CD4-positive, CD25-positive, alpha-beta regulatory T cell (primary cell): Measurements from ENCODE around the gene RPS27. TPM values are rescaled to one million over a fixed set of nuclear protein-coding genes. Genes with fewer than 3 reads are reported as not detected.
"Not testable (repeated sequence)": the region's sequence is repeated elsewhere in the genome, so short reads cannot be mapped to it uniquely, and the experiment has no call there.

ENCODE experiments used
- ATAC-seq, 2 donors: fragments of 150-1000 bp; cut with Tn5 transposase; one replicate each; pipeline ENCODE4 v1.10.0; 2021; ENCODE audit warnings: low read depth in 2 of 2, moderate number of reproducible peaks in 2 of 2, moderate library complexity in 1 of 2
- DNase-seq, 3 donors: peaks; one replicate each; pipeline versions ENCODE4 v3.0.0 to v3.0.0-alpha.2; 2012 to 2022; ENCODE audit warnings: mixed read lengths in 1 of 3
- H3K27ac ChIP-seq: one replicate; pipeline ENCODE4 v1.7.0; 2013; ENCODE audit warnings: mild to moderate bottlenecking, low read length; ENCODE audit not compliant: insufficient read depth, poor library complexity, severe bottlenecking
- H3K27me3 ChIP-seq: one replicate; pipeline ENCODE4 v1.7.0; 2013; ENCODE audit warnings: low read length; ENCODE audit not compliant: control insufficient read depth, insufficient read depth
- H3K36me3 ChIP-seq: one replicate; pipeline ENCODE4 v1.7.0; 2013; ENCODE audit warnings: mild to moderate bottlenecking, low read length, moderate library complexity; ENCODE audit not compliant: control insufficient read depth, insufficient read depth
- H3K4me1 ChIP-seq: 2 replicates; pipeline ENCODE4 v1.7.0; 2013; ENCODE audit warnings: mild to moderate bottlenecking, low read length; ENCODE audit not compliant: insufficient read depth, control insufficient read depth, poor library complexity, severe bottlenecking
- H3K4me3 ChIP-seq: one replicate; pipeline ENCODE4 v1.7.0; 2013; ENCODE audit warnings: low read depth, mild to moderate bottlenecking, low read length, moderate library complexity
- H3K9me3 ChIP-seq, 2 experiments: 1 replicate in 1 of 2; 2 replicates in 1 of 2; pipeline ENCODE4 v1.7.0; 2013; ENCODE audit warnings: low read length in 2 of 2, mild to moderate bottlenecking in 1 of 2, moderate library complexity in 1 of 2; ENCODE audit not compliant: control insufficient read depth in 2 of 2
- H3K27ac Mint-ChIP-seq, 3 donors: one replicate each; pipeline ENCODE4 v1.8.0; 2020 to 2022; ENCODE audit warnings: mild to moderate bottlenecking in 3 of 3, mixed read lengths in 3 of 3, moderate library complexity in 2 of 3
- H3K27me3 Mint-ChIP-seq: one replicate; pipeline ENCODE4 v1.8.0; 2022; ENCODE audit warnings: mild to moderate bottlenecking, mixed read lengths
- H3K36me3 Mint-ChIP-seq: one replicate; pipeline ENCODE4 v1.8.0; 2020; ENCODE audit warnings: mixed read lengths
- H3K4me1 Mint-ChIP-seq, 4 donors: one replicate each; pipeline ENCODE4 v1.8.0; 2020 to 2022; ENCODE audit warnings: mixed read lengths in 4 of 4, mild to moderate bottlenecking in 1 of 4
- H3K4me3 Mint-ChIP-seq, 4 donors: one replicate each; pipeline ENCODE4 v1.8.0; 2020 to 2022; ENCODE audit warnings: mild to moderate bottlenecking in 4 of 4, mixed read lengths in 4 of 4, moderate library complexity in 3 of 4
- H3K9me3 Mint-ChIP-seq, 7 donors: one replicate each; pipeline ENCODE4 v1.8.0; 2020 to 2022; ENCODE audit warnings: mixed read lengths in 7 of 7, mild to moderate bottlenecking in 3 of 7, moderate library complexity in 2 of 7
- polyA plus RNA-seq, 4 donors: library from polyadenylated mRNA; unstranded; fragments of 300-500 nt; fragmentation: Illumina TruSeq; gene quantifications; one replicate each; pipeline ENCODE4 v1.2.3, GENCODE V29; 2021
- total RNA-seq: library from RNA; stranded (reverse); gene quantifications from one replicate; pipeline ENCODE4 v1.2.3, GENCODE V29; 2022

Gene RPS27
- total and polyA plus RNA-seq, 5 donors from 2014 or later: 4,265 to 24,850 (median 17,883) TPM

DNA sequence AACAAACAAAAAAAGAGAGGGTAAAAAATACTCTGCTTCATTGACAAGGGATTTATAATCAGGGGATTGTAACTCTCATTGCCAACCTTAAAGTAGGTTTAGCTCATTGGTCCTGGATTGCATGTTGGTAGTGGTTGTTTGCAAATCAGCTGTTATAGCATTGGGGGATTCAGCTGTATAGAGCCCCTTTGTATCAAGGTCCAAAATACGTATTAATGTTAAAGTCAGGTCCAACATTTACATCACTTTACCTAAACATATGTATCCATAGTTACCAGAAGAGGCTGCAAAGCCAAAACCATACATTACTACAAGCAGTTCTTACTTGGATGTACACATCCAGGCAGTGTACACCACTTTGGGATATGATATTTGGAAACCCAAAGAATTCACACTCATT, 29.4 kb downstream of the RPS27 start:
- Mint-ChIP-seq H3K27me3 (peaks cover 5% of the 10 kb centered on the region), H3K4me1 (no peaks in the 10 kb centered on the region), H3K27ac (no peak overlapping the region), H3K4me3 (no peak overlapping the region), H3K9me3 (peaks cover 0 to 1% (median 0%) of the 10 kb centered on the region in 7 donors), H3K36me3 (no peaks in the 10 kb centered on the region)
- no peak overlapping the region for H3K4me3 ChIP-seq
- no peak overlapping the region for H3K27ac ChIP-seq
- no peak for ATAC-seq
- H3K36me3 ChIP-seq: no peaks in the 10 kb centered on the region
- H3K4me1 ChIP-seq: no peaks in the 10 kb centered on the region
- no peaks in the 10 kb centered on the region for H3K9me3 ChIP-seq
- DNase-seq: no peak
- H3K27me3 ChIP-seq: no peaks in the 10 kb centered on the region

DNA sequence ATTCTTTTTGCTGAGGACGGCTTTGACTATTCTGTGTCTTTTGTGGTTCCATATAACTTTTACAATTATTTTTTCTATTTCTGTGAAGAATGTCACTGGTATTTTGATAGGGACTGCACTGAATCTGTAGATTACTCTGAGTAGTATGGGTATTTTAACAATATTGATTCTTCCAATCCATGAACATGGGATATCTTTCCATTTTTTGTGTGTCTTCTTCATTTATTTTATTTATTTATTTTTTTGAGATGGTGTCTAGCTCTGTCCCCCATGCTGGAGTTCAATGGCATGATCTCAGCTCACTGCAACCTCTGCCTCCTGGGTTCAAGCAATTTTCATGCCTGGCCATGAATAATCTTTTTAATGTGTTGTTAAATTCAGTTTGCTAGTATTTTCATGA, 43.1 kb downstream of the RPS27 start:
- not testable (repeated sequence) for H3K27ac Mint-ChIP-seq, H3K4me3 ChIP-seq, ATAC-seq, H3K4me1 ChIP-seq, H3K4me1 Mint-ChIP-seq, DNase-seq, H3K4me3 Mint-ChIP-seq, H3K27me3 ChIP-seq, H3K9me3 Mint-ChIP-seq, H3K9me3 ChIP-seq, H3K36me3 Mint-ChIP-seq, H3K36me3 ChIP-seq, H3K27ac ChIP-seq
- peaks cover 14% of the 10 kb centered on the region for H3K27me3 Mint-ChIP-seq

Other genes with a start within 250 kb of the RPS27 start
- 8.3 TPM for gene SLC27A3, start 215.4 kb upstream of the RPS27 start, total RNA-seq
- 1 to 10 TPM; 5.4 to 8.3 (median 5.9) TPM for gene SLC27A3, start 215.4 kb upstream of the RPS27 start, polyA plus RNA-seq
- 81.5 TPM for gene GATAD2B, start 67.8 kb upstream of the RPS27 start, total RNA-seq
- gene GATAD2B, start 67.8 kb upstream of the RPS27 start, polyA plus RNA-seq: 1 to 10 TPM; 2.9 to 4.5 (median 3.3) TPM
- gene DENND4B, start 44.0 kb upstream of the RPS27 start, total RNA-seq: 133 TPM
- gene DENND4B, start 44.0 kb upstream of the RPS27 start, polyA plus RNA-seq: 10 to 100 TPM; 11.2 to 21.2 (median 13.6) TPM
- gene CRTC2, start 32.1 kb upstream of the RPS27 start, total RNA-seq: 145 TPM
- 10 to 100 TPM; 13.6 to 32.6 (median 26.0) TPM for gene CRTC2, start 32.1 kb upstream of the RPS27 start, polyA plus RNA-seq
- gene SLC39A1, start 27.2 kb upstream of the RPS27 start, total RNA-seq: 15.8 TPM
- 10 to 100 TPM; 30.4 to 42.1 (median 35.8) TPM for gene SLC39A1, start 27.2 kb upstream of the RPS27 start, polyA plus RNA-seq
- gene CREB3L4, start 22.9 kb upstream of the RPS27 start, total RNA-seq: 2.5 TPM
- gene CREB3L4, start 22.9 kb upstream of the RPS27 start, polyA plus RNA-seq: 1 to 10 TPM in 3 of 4 donors, under 1 TPM in 1; 0.90 to 5.4 (median 3.3) TPM
- 93.8 TPM for gene JTB, start 13.1 kb upstream of the RPS27 start, total RNA-seq
- 100 to 1,000 TPM; 334 to 378 (median 356) TPM for gene JTB, start 13.1 kb upstream of the RPS27 start, polyA plus RNA-seq
- 0.57 TPM for gene RAB13, start 4.4 kb upstream of the RPS27 start, total RNA-seq
- gene RAB13, start 4.4 kb upstream of the RPS27 start, polyA plus RNA-seq: not detected
- gene NUP210L, start 164.3 kb downstream of the RPS27 start, total RNA-seq: 0.10 TPM
- under 1 TPM in 2 of 4 donors, not detected in 2; 0.02 to 0.17 TPM for gene NUP210L, start 164.3 kb downstream of the RPS27 start, polyA plus RNA-seq
- 412 TPM for gene TPM3, start 201.3 kb downstream of the RPS27 start, total RNA-seq
- gene TPM3, start 201.3 kb downstream of the RPS27 start, polyA plus RNA-seq: 1,000 to 10,000 TPM in 1 of 4 donors, 100 to 1,000 TPM in 3; 780 to 1,027 (median 844) TPM
- gene CFAP141, start 215.6 kb downstream of the RPS27 start, total RNA-seq: not detected
- not detected for gene CFAP141, start 215.6 kb downstream of the RPS27 start, polyA plus RNA-seq
- 194 TPM for gene UBAP2L, start 230.2 kb downstream of the RPS27 start, total RNA-seq
- 10 to 100 TPM; 40.8 to 53.0 (median 46.0) TPM for gene UBAP2L, start 230.2 kb downstream of the RPS27 start, polyA plus RNA-seq